GM23248 (cell line): ENCODE data around the gene PSD4.

Experiments used
- EZH2 ChIP-seq: fragments of 200-600 bp; sonication (generic); IDR thresholded peaks from 2 replicates; pipeline ENCODE4 v1.6.1; 2018; ENCODE audit warnings: antibody characterized with exemption, mild to moderate bottlenecking; ENCODE audit not compliant: insufficient read depth, poor library complexity, severe bottlenecking
- EZH2phosphoT487 ChIP-seq: fragments of 200-600 bp; sonication (generic); IDR thresholded peaks from 2 replicates; pipeline ENCODE4 v1.6.1; 2018; ENCODE audit warnings: antibody characterized with exemption, moderate library complexity, mild to moderate bottlenecking, low read depth; ENCODE audit not compliant: insufficient read depth

GRCh38 chr2:113207021-113207420 is 33.2 kb downstream of the PSD4 start:
- TF ChIP-seq EZH2phosphoT487 (no peak), EZH2 (no peak)
